HepG2 (cell line): ENCODE measurements around the gene ZSCAN31. TPM values are rescaled to one million over a fixed set of nuclear protein-coding genes. Genes with fewer than 3 reads are reported as not detected.

Experiments used
- AKAP8 ChIP-seq: sonication (generic); formaldehyde crosslinking; IDR thresholded peaks from 2 replicates; pipeline ENCODE4 v1.5.1; 2020; ENCODE audit warnings: mild to moderate bottlenecking, missing genetic modification reagents
- ASH2L ChIP-seq: fragments of 300-600, 200-600 bp; sonication (generic); IDR thresholded peaks from 2 replicates; pipeline ENCODE4 v1.7.0; 2017; ENCODE audit warnings: low read depth, mild to moderate bottlenecking, moderate library complexity, mixed read lengths, low read length; ENCODE audit not compliant: insufficient read length
- BCL6 ChIP-seq: IDR thresholded peaks from 2 replicates; pipeline ENCODE4 v1.6.1; 2016; ENCODE audit warnings: missing genetic modification reagents, missing compliant biosample characterization
- FOSL2 ChIP-seq: sonication (generic); formaldehyde crosslinking; IDR thresholded peaks from 2 replicates; pipeline ENCODE4 v1.4.0; 2020; ENCODE audit warnings: missing genetic modification reagents
- GABPA ChIP-seq, 2 experiments: IDR thresholded peaks; 2 replicates each; pipeline ENCODE4 v1.6.1; 2011 to 2016; ENCODE audit warnings: low read depth in 2 of 2, low read length in 1 of 2, missing biosample characterization in 1 of 2, missing genetic modification characterization in 1 of 2
- IKZF4 ChIP-seq: sonication (generic); formaldehyde crosslinking; IDR thresholded peaks from 2 replicates; pipeline ENCODE4 v1.5.1; 2020; ENCODE audit warnings: borderline replicate concordance, mild to moderate bottlenecking, low read depth, missing genetic modification reagents; ENCODE audit errors: not compliant biosample characterization
- LCORL ChIP-seq, 2 experiments: fragments of 450-650 bp in 1 of 2; sonication (generic) in 1 of 2; formaldehyde crosslinking in 1 of 2; IDR thresholded peaks; 2 replicates each; pipeline versions ENCODE4 v1.5.0 to v1.6.1; 2017 to 2020; ENCODE audit warnings: antibody characterized with exemption in 1 of 2, missing genetic modification reagents in 1 of 2
- MTA1 ChIP-seq: sonication (generic); formaldehyde crosslinking; IDR thresholded peaks from 2 replicates; pipeline ENCODE4 v1.4.0; 2020; ENCODE audit warnings: missing genetic modification reagents, mild to moderate bottlenecking, borderline replicate concordance
- RCOR2 ChIP-seq: IDR thresholded peaks from 2 replicates; pipeline ENCODE4 v1.6.1; 2016; ENCODE audit warnings: missing biosample characterization, missing genetic modification reagents
- SAP130 ChIP-seq: IDR thresholded peaks from 2 replicates; pipeline ENCODE4 v1.6.1; 2016; ENCODE audit warnings: low read depth
- SATB2 ChIP-seq: sonication (generic); formaldehyde crosslinking; IDR thresholded peaks from 2 replicates; pipeline ENCODE4 v1.5.0; 2020; ENCODE audit warnings: missing genetic modification reagents
- TSC22D2 ChIP-seq: sonication (generic); formaldehyde crosslinking; IDR thresholded peaks from 2 replicates; pipeline ENCODE4 v1.5.1; 2020; ENCODE audit warnings: missing genetic modification reagents, mild to moderate bottlenecking, borderline replicate concordance
- XRCC5 ChIP-seq: fragments of 200-400 bp; formaldehyde crosslinking; optimal IDR thresholded peaks from 2 replicates; pipeline ENCODE3; 2017; ENCODE audit warnings: mild to moderate bottlenecking, low read length
- ZFP36L2 ChIP-seq: sonication (generic); formaldehyde crosslinking; IDR thresholded peaks from 2 replicates; pipeline ENCODE4 v1.4.0; 2020; ENCODE audit warnings: missing genetic modification reagents
- ZNF772 ChIP-seq: sonication (generic); formaldehyde crosslinking; IDR thresholded peaks from 2 replicates; pipeline ENCODE4 v1.5.0; 2020; ENCODE audit warnings: mild to moderate bottlenecking, missing genetic modification reagents
- ZNF883 ChIP-seq: sonication (generic); formaldehyde crosslinking; IDR thresholded peaks from 2 replicates; pipeline ENCODE4 v1.5.1; 2020; ENCODE audit warnings: mild to moderate bottlenecking, missing genetic modification reagents; ENCODE audit errors: not compliant biosample characterization
- polyA plus RNA-seq, 8 experiments: library from polyadenylated mRNA; depleted of rRNA in 3 of 8; stranded (reverse) in 7 of 8; unstranded in 1 of 8; fragments of >200 nt; fragmentation: Illumina TruSeq in 4 of 8; extraction: Trizol in 4 of 8; gene quantifications; 2 replicates each; pipeline versions ENCODE4 v1.2.1 to v1.2.3, GENCODE V29; 2011 to 2016; ENCODE audit warnings: low read depth in 4 of 8, missing spikeins in 1 of 8, mixed read lengths in 1 of 8; ENCODE audit not compliant: insufficient read depth in 1 of 8
- total RNA-seq, 5 experiments: library from RNA; depleted of rRNA; stranded (reverse); fragments of >200 nt; fragmentation: Illumina TruSeq; extraction: Trizol; gene quantifications; 2 replicates each; pipeline ENCODE4 v1.2.3, GENCODE V29; 2016; ENCODE audit warnings: low read depth in 1 of 5
- TF ChIP-seq, protein P1 (sequence below): IDR thresholded peaks from 2 replicates; pipeline ENCODE4 v1.6.1; 2016; ENCODE audit warnings: low read depth
- TF ChIP-seq, protein P2 (sequence below): sonication (generic); formaldehyde crosslinking; IDR thresholded peaks from 2 replicates; pipeline ENCODE4 v1.9.0; 2021; ENCODE audit warnings: missing genetic modification reagents, borderline replicate concordance
- TF ChIP-seq, protein P3 (sequence below): sonication (generic); formaldehyde crosslinking; IDR thresholded peaks from 2 replicates; pipeline ENCODE4 v1.5.1; 2020; ENCODE audit warnings: mild to moderate bottlenecking, missing genetic modification reagents
- TF ChIP-seq, protein P4 (sequence below): sonication (generic); formaldehyde crosslinking; IDR thresholded peaks from 2 replicates; pipeline ENCODE4 v1.4.0; 2020; ENCODE audit warnings: low read depth, mild to moderate bottlenecking, missing genetic modification reagents
- TF ChIP-seq, protein P5 (sequence below): sonication (generic); formaldehyde crosslinking; IDR thresholded peaks from 2 replicates; pipeline ENCODE4 v1.8.0; 2022; ENCODE audit warnings: mild to moderate bottlenecking, missing genetic modification reagents

The ZSCAN31 gene
- total and polyA plus RNA-seq, 2 of the 13 experiments (the other 11 are each of a cell fraction or from before 2014, with no cell fraction given): 5.3 to 6.2 TPM

DNA sequence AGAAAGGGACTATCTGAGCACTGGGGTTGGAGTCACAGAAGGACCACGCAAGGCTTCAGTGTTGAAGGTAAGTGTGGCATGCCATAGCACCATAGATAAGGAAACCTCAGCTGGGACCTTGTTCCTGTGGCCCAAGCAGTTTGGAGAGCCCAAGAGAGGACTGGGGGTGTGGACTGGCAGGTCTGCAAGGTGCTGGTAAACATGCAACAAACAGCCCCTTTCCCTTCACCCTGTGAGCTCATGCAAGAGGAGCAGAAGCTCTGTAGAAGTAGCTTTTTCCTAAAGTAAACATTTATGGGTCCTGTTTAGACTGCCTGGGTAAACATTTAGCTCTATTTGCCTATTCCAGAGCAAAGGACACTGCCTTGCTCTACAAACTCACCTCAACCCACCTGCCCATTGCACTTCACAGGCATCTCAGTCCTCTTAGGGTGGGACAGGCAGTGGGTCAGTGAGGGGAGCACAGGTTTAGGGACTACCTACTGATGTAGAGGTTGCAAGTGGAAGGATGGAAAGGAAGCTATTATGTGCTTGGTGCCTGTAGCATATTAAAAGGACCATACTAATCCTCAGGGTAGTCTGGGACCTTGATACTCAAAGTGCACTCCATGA is 12.0 kb downstream of the ZSCAN31 start (continued):
- TF ChIP-seq MTA1 (CRISPR knock-in tag) (peak; percentile 56; the same call in 1 of the 2 replicates), ZFP36L2 (CRISPR knock-in tag) (no peak), ZNF772 (CRISPR knock-in tag) (peak; percentile 90), BCL6 (CRISPR knock-in tag) (peak; percentile 62; the same call in 1 of the 2 replicates), XRCC5 (peak; percentile 30), ZNF883 (CRISPR knock-in tag) (peak; percentile 70), AKAP8 (CRISPR knock-in tag) (no peak), LCORL (IDR thresholded peaks at IDR 0.05) (no peak), LCORL (CRISPR knock-in tag; IDR thresholded peaks at IDR 0.05) (peak; percentile 90), SAP130 (CRISPR knock-in tag) (peak; percentile 64), ASH2L (peak; percentile 56), TSC22D2 (CRISPR knock-in tag) (no peak), RCOR2 (0 out of 2 replicates have a peak, but pooled peaks have one; percentile 19), FOSL2 (CRISPR knock-in tag) (no peak; the same call in 1 of the 2 replicates), SATB2 (0 out of 2 replicates have a peak, but pooled peaks have one; percentile 38), GABPA (IDR thresholded peaks at IDR 0.05; ENCODE audit: low read depth, low read length) (no peak), GABPA (CRISPR knock-in tag; IDR thresholded peaks at IDR 0.05; ENCODE audit: low read depth) (0 out of 2 replicates have a peak, but pooled peaks have one; percentile 3), IKZF4 (CRISPR knock-in tag) (peak; percentile 48)
- TF ChIP-seq, protein P1, sequence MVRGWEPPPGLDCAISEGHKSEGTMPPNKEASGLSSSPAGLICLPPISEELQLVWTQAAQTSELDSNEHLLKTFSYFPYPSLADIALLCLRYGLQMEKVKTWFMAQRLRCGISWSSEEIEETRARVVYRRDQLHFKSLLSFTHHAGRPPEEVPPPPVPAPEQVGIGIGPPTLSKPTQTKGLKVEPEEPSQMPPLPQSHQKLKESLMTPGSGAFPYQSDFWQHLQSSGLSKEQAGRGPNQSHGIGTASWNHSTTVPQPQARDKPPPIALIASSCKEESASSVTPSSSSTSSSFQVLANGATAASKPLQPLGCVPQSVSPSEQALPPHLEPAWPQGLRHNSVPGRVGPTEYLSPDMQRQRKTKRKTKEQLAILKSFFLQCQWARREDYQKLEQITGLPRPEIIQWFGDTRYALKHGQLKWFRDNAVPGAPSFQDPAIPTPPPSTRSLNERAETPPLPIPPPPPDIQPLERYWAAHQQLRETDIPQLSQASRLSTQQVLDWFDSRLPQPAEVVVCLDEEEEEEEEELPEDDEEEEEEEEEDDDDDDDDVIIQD (CRISPR knock-in tag): peak; percentile 80
- TF ChIP-seq, protein P2, sequence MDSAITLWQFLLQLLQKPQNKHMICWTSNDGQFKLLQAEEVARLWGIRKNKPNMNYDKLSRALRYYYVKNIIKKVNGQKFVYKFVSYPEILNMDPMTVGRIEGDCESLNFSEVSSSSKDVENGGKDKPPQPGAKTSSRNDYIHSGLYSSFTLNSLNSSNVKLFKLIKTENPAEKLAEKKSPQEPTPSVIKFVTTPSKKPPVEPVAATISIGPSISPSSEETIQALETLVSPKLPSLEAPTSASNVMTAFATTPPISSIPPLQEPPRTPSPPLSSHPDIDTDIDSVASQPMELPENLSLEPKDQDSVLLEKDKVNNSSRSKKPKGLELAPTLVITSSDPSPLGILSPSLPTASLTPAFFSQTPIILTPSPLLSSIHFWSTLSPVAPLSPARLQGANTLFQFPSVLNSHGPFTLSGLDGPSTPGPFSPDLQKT (CRISPR knock-in tag): no peak
- TF ChIP-seq, protein P3, sequence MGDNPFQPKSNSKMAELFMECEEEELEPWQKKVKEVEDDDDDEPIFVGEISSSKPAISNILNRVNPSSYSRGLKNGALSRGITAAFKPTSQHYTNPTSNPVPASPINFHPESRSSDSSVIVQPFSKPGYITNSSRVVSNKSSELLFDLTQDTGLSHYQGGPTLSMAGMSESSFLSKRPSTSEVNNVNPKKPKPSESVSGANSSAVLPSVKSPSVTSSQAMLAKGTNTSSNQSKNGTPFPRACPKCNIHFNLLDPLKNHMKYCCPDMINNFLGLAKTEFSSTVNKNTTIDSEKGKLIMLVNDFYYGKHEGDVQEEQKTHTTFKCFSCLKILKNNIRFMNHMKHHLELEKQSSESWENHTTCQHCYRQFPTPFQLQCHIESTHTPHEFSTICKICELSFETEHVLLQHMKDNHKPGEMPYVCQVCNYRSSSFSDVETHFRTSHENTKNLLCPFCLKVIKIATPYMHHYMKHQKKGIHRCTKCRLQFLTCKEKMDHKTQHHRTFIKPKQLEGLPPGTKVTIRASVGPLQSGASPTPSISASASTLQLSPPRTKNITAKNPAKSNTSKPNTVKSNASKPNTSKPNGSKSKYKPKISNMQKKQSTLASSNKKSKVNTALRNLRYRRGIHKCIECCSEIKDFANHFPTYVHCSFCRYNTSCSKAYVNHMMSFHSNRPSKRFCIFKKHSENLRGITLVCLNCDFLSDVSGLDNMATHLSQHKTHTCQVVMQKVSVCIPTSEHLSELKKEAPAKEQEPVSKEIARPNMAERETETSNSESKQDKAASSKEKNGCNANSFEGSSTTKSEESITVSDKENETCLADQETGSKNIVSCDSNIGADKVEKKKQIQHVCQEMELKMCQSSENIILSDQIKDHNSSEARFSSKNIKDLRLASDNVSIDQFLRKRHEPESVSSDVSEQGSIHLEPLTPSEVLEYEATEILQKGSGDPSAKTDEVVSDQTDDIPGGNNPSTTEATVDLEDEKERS (CRISPR knock-in tag): 0 out of 2 replicates have a peak, but pooled peaks have one; percentile 19
- TF ChIP-seq, protein P4, sequence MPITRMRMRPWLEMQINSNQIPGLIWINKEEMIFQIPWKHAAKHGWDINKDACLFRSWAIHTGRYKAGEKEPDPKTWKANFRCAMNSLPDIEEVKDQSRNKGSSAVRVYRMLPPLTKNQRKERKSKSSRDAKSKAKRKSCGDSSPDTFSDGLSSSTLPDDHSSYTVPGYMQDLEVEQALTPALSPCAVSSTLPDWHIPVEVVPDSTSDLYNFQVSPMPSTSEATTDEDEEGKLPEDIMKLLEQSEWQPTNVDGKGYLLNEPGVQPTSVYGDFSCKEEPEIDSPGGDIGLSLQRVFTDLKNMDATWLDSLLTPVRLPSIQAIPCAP (CRISPR knock-in tag): no peak
- TF ChIP-seq, protein P5, sequence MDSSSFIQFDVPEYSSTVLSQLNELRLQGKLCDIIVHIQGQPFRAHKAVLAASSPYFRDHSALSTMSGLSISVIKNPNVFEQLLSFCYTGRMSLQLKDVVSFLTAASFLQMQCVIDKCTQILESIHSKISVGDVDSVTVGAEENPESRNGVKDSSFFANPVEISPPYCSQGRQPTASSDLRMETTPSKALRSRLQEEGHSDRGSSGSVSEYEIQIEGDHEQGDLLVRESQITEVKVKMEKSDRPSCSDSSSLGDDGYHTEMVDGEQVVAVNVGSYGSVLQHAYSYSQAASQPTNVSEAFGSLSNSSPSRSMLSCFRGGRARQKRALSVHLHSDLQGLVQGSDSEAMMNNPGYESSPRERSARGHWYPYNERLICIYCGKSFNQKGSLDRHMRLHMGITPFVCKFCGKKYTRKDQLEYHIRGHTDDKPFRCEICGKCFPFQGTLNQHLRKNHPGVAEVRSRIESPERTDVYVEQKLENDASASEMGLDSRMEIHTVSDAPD (CRISPR knock-in tag): peak; percentile 87; the same call in 1 of the 2 replicates
